GM21825 (cell line): ENCODE results near the gene IQGAP3.
A peak's percentile ranks its signal among the peaks of the same experiment; 100 is the strongest.

Experiments used
- ATAC-seq: cut with Tn5 transposase; IDR thresholded peaks from one replicate; pipeline ENCODE4 v1.9.1; 2021; ENCODE audit warnings: mild to moderate bottlenecking, moderate library complexity; ENCODE audit not compliant: unreplicated experiment

Gene IQGAP3

GRCh38 chr1:156515956-156516355 is 56.4 kb downstream of the IQGAP3 start:
- no peak for ATAC-seq

GRCh38 chr1:156513185-156513584 is 59.2 kb downstream of the IQGAP3 start:
- no peak for ATAC-seq

GRCh38 chr1:156511644-156512043 is 60.7 kb downstream of the IQGAP3 start:
- ATAC-seq = no peak

- no peak for ATAC-seq
Measured at GRCh38 chr1:156510709-156511108, 61.7 kb downstream of the IQGAP3 start.

GRCh38 chr1:156509424-156510034 is 62.8 kb downstream of the IQGAP3 start:
- ATAC-seq = no peak

- ATAC-seq = no peak
Measured at GRCh38 chr1:156508955-156509234, 63.5 kb downstream of the IQGAP3 start.

GRCh38 chr1:156508205-156508954 is 64.0 kb downstream of the IQGAP3 start:
- ATAC-seq = no peak

- no peak for ATAC-seq
Measured at GRCh38 chr1:156506450-156506849, 65.9 kb downstream of the IQGAP3 start.

- ATAC-seq = no peak
Measured at GRCh38 chr1:156505679-156506298, 66.6 kb downstream of the IQGAP3 start.

GRCh38 chr1:156504821-156505678 is 67.3 kb downstream of the IQGAP3 start:
- ATAC-seq = peak; percentile 34

- no peak for ATAC-seq
Measured at GRCh38 chr1:156504438-156504813, 67.9 kb downstream of the IQGAP3 start.

GRCh38 chr1:156503698-156504437 is 68.5 kb downstream of the IQGAP3 start:
- ATAC-seq = no peak

- no peak for ATAC-seq
Measured at GRCh38 chr1:156502894-156503697, 69.3 kb downstream of the IQGAP3 start.

- no peak for ATAC-seq
Measured at GRCh38 chr1:156502391-156502893, 69.9 kb downstream of the IQGAP3 start.

GRCh38 chr1:156500793-156501506 is 71.4 kb downstream of the IQGAP3 start:
- peak; percentile 41 for ATAC-seq

GRCh38 chr1:156500543-156500792 is 71.9 kb downstream of the IQGAP3 start, which contains the start of gene MEF2D:
TSS of gene MEF2D (minus strand) at chr1:156500775. CDS start at chr1:156483292, 17,483 bp downstream.
- ATAC-seq = no peak

GRCh38 chr1:156499842-156500542 is 72.4 kb downstream of the IQGAP3 start:
- no peak for ATAC-seq

GRCh38 chr1:156499194-156499841 is 73.0 kb downstream of the IQGAP3 start:
- no peak for ATAC-seq
